Measurements from ENCODE around the gene CSTB. TPM values are rescaled to one million over a fixed set of nuclear protein-coding genes. Genes with fewer than 3 reads are reported as not detected.
"Not testable (repeated sequence)": the region's sequence is repeated elsewhere in the genome, so short reads cannot be mapped to it uniquely, and the experiment has no call there.

The CSTB gene, protein sequence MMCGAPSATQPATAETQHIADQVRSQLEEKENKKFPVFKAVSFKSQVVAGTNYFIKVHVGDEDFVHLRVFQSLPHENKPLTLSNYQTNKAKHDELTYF
- total RNA-seq = 10 to 100 TPM; 17.5 to 39.9 (median 27.9) TPM

DNA sequence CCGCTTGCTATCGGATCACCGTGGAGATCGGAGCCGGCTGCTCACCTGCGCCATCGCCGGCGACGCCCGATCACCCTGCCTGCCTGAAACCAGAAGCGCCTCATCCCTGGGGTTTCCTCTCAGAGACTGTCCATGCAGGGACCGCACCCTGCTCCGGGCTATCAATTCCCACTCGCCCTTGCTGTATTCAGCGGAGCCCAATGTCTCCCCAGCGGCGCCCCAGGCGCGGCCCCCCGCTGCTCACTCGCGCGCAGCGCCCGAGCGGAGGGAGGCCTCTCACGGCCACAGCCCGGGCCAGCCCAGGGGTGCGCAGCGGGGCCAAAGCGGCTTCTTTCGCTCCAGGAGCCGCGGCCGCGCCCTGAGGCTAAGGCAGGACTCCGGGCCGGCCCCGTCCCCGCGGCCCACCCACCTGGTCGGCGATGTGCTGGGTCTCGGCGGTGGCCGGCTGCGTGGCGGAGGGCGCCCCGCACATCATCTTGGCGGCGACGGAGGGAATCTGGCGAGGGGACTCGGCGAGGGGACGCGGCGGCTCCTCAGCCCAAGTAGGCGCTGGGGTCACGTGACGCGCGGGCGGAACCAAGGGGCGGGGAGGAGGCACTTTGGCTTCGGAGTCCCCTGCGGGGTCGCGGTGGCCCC is at the start of gene CSTB:
CSTB (minus strand) TSS at position 514 of the 636 bp plus-strand sequence; CDS start at position 475, 39 bp downstream.
- TF ChIP-seq, protein P1, sequence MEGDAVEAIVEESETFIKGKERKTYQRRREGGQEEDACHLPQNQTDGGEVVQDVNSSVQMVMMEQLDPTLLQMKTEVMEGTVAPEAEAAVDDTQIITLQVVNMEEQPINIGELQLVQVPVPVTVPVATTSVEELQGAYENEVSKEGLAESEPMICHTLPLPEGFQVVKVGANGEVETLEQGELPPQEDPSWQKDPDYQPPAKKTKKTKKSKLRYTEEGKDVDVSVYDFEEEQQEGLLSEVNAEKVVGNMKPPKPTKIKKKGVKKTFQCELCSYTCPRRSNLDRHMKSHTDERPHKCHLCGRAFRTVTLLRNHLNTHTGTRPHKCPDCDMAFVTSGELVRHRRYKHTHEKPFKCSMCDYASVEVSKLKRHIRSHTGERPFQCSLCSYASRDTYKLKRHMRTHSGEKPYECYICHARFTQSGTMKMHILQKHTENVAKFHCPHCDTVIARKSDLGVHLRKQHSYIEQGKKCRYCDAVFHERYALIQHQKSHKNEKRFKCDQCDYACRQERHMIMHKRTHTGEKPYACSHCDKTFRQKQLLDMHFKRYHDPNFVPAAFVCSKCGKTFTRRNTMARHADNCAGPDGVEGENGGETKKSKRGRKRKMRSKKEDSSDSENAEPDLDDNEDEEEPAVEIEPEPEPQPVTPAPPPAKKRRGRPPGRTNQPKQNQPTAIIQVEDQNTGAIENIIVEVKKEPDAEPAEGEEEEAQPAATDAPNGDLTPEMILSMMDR (IDR thresholded peaks at IDR 0.05) = no peak
- TF ChIP-seq POLR2AphosphoS5 (IDR thresholded peaks at IDR 0.05) = peak in 2 of 3 donors; percentile 68 to 72
- no peak for TF ChIP-seq EP300 (IDR thresholded peaks at IDR 0.05)
- TF ChIP-seq POLR2A (IDR thresholded peaks at IDR 0.05) = peak in 1 of 2 donors; percentile 48
- peaks cover 27% of the 10 kb centered on the region for H3K4me1 ChIP-seq
- H3K27me3 ChIP-seq = no peaks in the 10 kb centered on the region
- WGBS = 0% methylated on average over 36 of the region's 71 CpGs
- peak within 1 kb of the TSS; percentile 91 for H3K4me3 ChIP-seq
- H3K9me3 ChIP-seq = no peaks in the 10 kb centered on the region
- H3K36me3 ChIP-seq = peaks cover 20% of the 10 kb centered on the region
- DNase-seq (ENCODE audit: low spot score in 2 of 2) = peak; percentile 90 to 94
- peak within 1 kb of the TSS; percentile 99 for H3K27ac ChIP-seq

DNA sequence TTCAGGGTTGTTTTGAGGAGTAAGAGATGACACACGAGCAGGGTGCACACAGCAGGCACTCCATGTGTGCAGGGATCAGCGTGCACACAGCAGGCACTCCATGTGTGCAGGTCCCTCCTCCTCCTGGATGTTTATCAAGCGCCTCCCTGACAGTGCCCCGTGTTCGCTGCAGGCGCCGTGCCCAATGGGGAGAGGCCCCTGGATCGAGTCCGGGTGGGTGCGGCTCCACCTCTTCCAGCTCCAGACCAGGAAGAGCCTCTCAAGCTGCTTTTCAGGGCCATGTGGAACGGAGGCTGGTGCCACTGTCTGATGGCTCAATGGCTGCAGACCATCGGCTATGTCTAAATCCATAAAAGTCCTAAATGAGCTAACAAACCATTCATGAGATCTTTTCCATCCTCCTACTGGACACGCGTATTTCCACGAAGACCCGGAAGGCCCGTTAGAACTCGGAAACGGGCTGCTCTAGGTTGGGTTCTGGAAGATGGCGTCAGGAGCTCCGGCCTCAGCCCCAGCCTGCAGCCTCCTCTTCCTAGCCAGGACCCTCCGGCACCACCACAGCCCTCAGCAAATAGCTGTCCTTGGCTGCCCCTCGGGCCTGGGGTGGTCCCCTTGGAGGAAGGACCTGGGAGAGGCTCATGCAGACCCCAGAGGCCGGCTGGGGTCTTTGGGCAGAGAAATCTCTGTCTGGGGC is 49.3 kb upstream of the CSTB start:
- no peak for DNase-seq (ENCODE audit: low spot score in 2 of 2)
- peaks cover 23% of the 10 kb centered on the region for H3K4me1 ChIP-seq
- no peaks in the 10 kb centered on the region for H3K9me3 ChIP-seq
- no peak overlapping the region for H3K27ac ChIP-seq
- TF ChIP-seq, protein P1 (IDR thresholded peaks at IDR 0.05) = no peak
- no peak for TF ChIP-seq POLR2A (IDR thresholded peaks at IDR 0.05)
- TF ChIP-seq POLR2AphosphoS5 (IDR thresholded peaks at IDR 0.05) = no peak
- no peak overlapping the region for H3K4me3 ChIP-seq
- 87% methylated on average over 13 of the region's 24 CpGs for WGBS
- H3K36me3 ChIP-seq = no peaks in the 10 kb centered on the region
- H3K27me3 ChIP-seq = peaks cover 9% of the 10 kb centered on the region

DNA sequence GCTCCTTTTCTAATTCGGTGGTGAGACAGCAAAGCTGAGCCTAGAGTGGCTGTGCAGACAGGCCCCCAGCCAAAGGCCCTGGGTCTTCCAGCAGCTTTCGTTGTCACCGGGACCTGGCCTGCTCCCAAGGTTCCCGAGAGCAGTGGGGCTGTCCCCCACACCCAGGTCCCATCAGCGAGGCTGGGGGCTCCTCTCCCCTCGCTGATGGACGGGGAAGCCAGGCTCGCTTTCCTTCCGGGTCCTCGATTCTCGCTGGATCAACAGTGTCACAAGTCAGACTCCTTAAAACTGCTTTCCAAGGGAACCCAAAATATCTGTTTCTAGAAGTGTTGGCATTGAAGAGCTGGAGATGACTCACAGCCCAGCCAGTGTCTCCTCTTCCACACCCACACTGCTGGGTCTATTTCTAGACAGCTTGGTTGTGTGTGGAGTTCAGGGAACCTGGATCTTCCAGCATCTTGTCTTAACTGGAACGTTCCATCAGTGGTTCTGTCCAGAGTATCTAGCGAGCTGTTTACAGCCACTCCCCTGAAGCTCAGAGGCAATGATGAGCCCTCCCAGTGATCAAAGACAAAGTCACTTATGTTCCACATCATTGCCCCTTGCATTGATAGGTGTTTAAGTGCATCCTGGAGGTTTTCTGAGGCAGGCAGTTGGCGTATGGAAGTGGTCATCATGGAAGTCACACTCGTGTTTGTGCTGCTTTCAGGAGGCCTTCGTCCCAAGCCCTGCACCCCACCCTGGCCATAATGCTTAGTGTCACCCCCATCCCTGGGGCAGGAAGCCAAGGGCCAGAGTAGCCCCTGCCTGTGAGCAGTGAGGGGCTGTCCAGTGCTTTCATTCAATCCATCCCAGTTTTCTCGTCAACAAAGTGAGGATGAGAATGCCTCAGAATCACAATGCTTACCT is 48.5 kb upstream of the CSTB start:
- H3K4me1 ChIP-seq = peaks cover 23% of the 10 kb centered on the region
- WGBS = 51% methylated on average over 15 of the region's 17 CpGs
- H3K36me3 ChIP-seq = no peaks in the 10 kb centered on the region
- no peak overlapping the region for H3K4me3 ChIP-seq
- peaks cover 1% of the 10 kb centered on the region for H3K27me3 ChIP-seq
- DNase-seq (ENCODE audit: low spot score in 2 of 2) = no peak
- no peaks in the 10 kb centered on the region for H3K9me3 ChIP-seq
- no peak overlapping the region for H3K27ac ChIP-seq
- TF ChIP-seq, protein P1 (IDR thresholded peaks at IDR 0.05) = no peak
- TF ChIP-seq POLR2A (IDR thresholded peaks at IDR 0.05) (no peak), EP300 (IDR thresholded peaks at IDR 0.05) (no peak), POLR2AphosphoS5 (IDR thresholded peaks at IDR 0.05) (no peak)

DNA sequence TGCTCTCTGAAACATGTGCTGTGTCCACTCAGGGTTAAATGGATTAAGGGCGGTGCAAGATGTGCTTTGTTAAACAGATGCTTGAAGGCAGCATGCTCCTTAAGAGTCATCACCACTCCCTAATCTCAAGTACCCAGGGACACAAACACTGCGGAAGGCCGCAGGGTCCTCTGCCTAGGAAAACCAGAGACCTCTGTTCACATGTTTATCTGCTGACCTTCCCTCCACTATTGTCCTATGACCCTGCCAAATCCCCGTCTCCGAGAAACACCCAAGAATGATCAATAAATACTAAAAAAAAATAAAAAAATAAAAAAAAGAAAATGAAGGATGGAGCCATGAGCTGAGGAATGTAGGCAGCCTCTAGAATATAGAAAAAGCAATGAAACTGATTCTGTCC is 46.6 kb upstream of the CSTB start:
- H3K27me3 ChIP-seq; H3K4me3 ChIP-seq; DNase-seq (ENCODE audit: low spot score in 2 of 2); H3K27ac ChIP-seq; H3K9me3 ChIP-seq; H3K36me3 ChIP-seq: not testable (repeated sequence)
- peaks cover 23% of the 10 kb centered on the region for H3K4me1 ChIP-seq
- 94% methylated on average over 5 of the region's 5 CpGs for WGBS

DNA sequence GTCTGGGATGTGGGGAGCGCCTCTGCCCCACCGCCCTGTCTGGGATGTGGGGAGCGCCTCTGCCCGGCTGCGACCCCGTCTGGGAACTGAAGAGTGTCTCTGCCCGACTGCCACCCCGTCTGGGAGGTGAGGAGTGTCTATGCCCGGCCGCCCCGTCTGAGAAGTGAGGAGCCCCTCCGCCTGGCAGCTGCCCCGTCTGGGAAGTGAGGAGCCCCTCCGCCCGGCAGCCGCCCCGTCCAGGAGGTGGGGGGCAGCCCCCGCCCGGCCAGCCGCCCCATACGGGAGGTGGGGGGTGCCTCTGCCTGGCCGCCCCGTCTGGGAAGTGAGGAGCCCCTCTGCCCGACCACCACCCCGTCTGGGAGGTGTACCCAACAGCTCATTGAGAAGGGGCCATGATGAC is 46.1 kb upstream of the CSTB start:
- 95% methylated on average over 20 of the region's 25 CpGs for WGBS
- not testable (repeated sequence) for H3K27me3 ChIP-seq, H3K4me3 ChIP-seq, H3K36me3 ChIP-seq, H3K9me3 ChIP-seq, H3K27ac ChIP-seq
- peaks cover 23% of the 10 kb centered on the region for H3K4me1 ChIP-seq
- DNase-seq (ENCODE audit: low spot score in 2 of 2) = peak in 1 of 2 donors; percentile 37
